ENCODE measurements around the gene UBE2O. TPM values are rescaled to one million over a fixed set of nuclear protein-coding genes. Genes with fewer than 3 reads are reported as not detected.

UBE2O gene
- total and polyA plus RNA-seq, 2 experiments from 2014 or later, result 30.4 to 79.4 TPM

DNA sequence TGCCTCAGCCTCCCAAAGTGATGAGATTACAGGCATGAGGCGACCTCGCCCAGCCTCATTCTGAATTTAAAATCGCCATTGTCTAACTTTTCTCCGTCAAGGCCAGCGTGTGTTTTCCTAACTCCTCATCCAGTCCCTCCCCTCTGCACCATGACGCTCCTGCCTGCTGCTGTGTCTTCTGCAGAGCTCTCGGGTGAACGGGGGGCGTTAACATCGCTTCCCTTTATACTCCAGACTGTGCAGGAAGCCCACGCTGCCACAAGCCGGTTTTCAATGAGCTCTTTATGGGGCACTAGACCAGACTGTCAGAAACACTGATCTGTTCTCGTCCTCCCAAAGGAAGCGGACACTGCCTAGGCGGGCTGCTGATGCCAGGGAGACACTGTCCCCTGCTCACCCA, 27.7 kb upstream of the UBE2O start:
- Histone ChIP-seq H3K79me2 (replicated peaks; ENCODE audit: insufficient read depth) (no peaks in the 10 kb centered on the region), H2AFZ (no peak overlapping the region), H3K9me2 (ENCODE audit: insufficient read depth) (no peaks in the 10 kb centered on the region), H3K4me2 (no peak overlapping the region), H3K4me1 (ENCODE audit: insufficient read depth) (no peaks in the 10 kb centered on the region), H3K4me3 (no peak overlapping the region), H4K20me1 (replicated peaks; ENCODE audit: insufficient read depth) (no peaks in the 10 kb centered on the region), H3K27ac (ENCODE audit: low read depth) (no peak overlapping the region), H3F3A (replicated peaks; ENCODE audit: low read depth) (no peaks in the 10 kb centered on the region), H3K36me3 (ENCODE audit: insufficient read depth) (no peaks in the 10 kb centered on the region), H3K27me3 (ENCODE audit: insufficient read depth) (no peaks in the 10 kb centered on the region)
- Mint-ChIP-seq H3K27me3 (ENCODE audit: insufficient read depth, low read depth, poor library complexity) (peaks cover 7% of the 10 kb centered on the region), H3K4me1 (no peaks in the 10 kb centered on the region; the same call in 2 of the 3 replicates), H3K36me3 (ENCODE audit: low read depth) (no peaks in the 10 kb centered on the region; the same call in 2 of the 3 replicates), H3K4me3 (no peak overlapping the region), H3K9me3 (no peaks in the 10 kb centered on the region), H3K27ac (no peak overlapping the region)
- DNase-seq (ENCODE audit: low spot score) (no peak), ATAC-seq (no peak)
- TF ChIP-seq, protein P1, sequence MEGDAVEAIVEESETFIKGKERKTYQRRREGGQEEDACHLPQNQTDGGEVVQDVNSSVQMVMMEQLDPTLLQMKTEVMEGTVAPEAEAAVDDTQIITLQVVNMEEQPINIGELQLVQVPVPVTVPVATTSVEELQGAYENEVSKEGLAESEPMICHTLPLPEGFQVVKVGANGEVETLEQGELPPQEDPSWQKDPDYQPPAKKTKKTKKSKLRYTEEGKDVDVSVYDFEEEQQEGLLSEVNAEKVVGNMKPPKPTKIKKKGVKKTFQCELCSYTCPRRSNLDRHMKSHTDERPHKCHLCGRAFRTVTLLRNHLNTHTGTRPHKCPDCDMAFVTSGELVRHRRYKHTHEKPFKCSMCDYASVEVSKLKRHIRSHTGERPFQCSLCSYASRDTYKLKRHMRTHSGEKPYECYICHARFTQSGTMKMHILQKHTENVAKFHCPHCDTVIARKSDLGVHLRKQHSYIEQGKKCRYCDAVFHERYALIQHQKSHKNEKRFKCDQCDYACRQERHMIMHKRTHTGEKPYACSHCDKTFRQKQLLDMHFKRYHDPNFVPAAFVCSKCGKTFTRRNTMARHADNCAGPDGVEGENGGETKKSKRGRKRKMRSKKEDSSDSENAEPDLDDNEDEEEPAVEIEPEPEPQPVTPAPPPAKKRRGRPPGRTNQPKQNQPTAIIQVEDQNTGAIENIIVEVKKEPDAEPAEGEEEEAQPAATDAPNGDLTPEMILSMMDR (conservative IDR thresholded peaks at IDR 0.05; ENCODE audit: low read depth in 2 of 2), result no peak
- TF ChIP-seq EZH2 (IDR thresholded peaks at IDR 0.05; ENCODE audit: low read depth, unreplicated experiment) (no peak), JUNB (IDR thresholded peaks at IDR 0.05; ENCODE audit: unreplicated experiment) (no peak), EZH2phosphoT487 (IDR thresholded peaks at IDR 0.05; ENCODE audit: unreplicated experiment) (no peak), ZNF114 (CRISPR knock-in tag; IDR thresholded peaks at IDR 0.05) (no peak)
- TF ChIP-seq, protein P2, sequence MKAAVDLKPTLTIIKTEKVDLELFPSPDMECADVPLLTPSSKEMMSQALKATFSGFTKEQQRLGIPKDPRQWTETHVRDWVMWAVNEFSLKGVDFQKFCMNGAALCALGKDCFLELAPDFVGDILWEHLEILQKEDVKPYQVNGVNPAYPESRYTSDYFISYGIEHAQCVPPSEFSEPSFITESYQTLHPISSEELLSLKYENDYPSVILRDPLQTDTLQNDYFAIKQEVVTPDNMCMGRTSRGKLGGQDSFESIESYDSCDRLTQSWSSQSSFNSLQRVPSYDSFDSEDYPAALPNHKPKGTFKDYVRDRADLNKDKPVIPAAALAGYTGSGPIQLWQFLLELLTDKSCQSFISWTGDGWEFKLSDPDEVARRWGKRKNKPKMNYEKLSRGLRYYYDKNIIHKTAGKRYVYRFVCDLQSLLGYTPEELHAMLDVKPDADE (IDR thresholded peaks at IDR 0.05), result no peak

DNA sequence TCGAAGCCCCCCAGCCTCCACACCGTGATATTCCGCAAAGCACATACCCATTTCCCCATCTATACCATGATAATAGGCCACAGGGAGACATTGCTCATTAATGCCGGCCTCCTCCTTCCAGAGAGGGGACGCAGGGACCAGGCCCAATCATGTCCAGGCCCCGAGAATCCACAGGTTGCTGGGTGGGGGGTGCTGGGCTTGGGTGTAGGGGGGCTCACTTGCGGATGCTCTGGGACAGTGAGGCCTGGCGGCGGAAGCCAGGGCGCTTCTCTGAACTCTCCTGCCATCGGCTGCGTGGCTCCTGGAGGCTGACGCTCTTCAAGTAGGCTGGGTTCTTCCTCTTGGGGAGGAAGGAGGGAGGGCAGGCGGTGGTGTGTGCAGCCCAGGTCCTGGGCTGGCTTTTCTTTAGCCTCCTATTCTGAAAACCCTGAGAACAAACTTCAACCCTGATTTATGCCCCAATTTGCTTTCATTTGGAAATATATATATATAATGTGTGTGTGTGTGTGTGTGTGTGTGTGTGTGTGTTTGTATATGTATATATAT, 26.6 kb upstream of the UBE2O start:
- no peaks in the 10 kb centered on the region for H3K27me3 ChIP-seq (ENCODE audit: insufficient read depth)
- H4K20me1 ChIP-seq (replicated peaks; ENCODE audit: insufficient read depth), result no peaks in the 10 kb centered on the region
- Mint-ChIP-seq H3K36me3 (ENCODE audit: low read depth) (peaks cover 3% of the 10 kb centered on the region; the same call in 1 of the 3 replicates), H3K4me1 (no peaks in the 10 kb centered on the region; the same call in 2 of the 3 replicates), H3K27ac (no peak overlapping the region), H3K27me3 (ENCODE audit: insufficient read depth, low read depth, poor library complexity) (peaks cover 8% of the 10 kb centered on the region), H3K4me3 (no peak overlapping the region), H3K9me3 (no peaks in the 10 kb centered on the region)
- no peaks in the 10 kb centered on the region for H3K79me2 ChIP-seq (replicated peaks; ENCODE audit: insufficient read depth)
- no peaks in the 10 kb centered on the region for H3F3A ChIP-seq (replicated peaks; ENCODE audit: low read depth)
- no peaks in the 10 kb centered on the region for H3K9me2 ChIP-seq (ENCODE audit: insufficient read depth)
- H3K4me3 ChIP-seq, result no peak overlapping the region
- no peak overlapping the region for H3K27ac ChIP-seq (ENCODE audit: low read depth)
- no peak overlapping the region for H3K4me2 ChIP-seq
- H2AFZ ChIP-seq, result no peak overlapping the region
- H3K36me3 ChIP-seq (ENCODE audit: insufficient read depth), result no peaks in the 10 kb centered on the region
- no peaks in the 10 kb centered on the region for H3K4me1 ChIP-seq (ENCODE audit: insufficient read depth)
- ATAC-seq, result no peak
- no peak for DNase-seq (ENCODE audit: low spot score)
- TF ChIP-seq CREB1 (CRISPR knock-in tag; IDR thresholded peaks at IDR 0.05; ENCODE audit: low read depth), result no peak
- TF ChIP-seq, protein P3, sequence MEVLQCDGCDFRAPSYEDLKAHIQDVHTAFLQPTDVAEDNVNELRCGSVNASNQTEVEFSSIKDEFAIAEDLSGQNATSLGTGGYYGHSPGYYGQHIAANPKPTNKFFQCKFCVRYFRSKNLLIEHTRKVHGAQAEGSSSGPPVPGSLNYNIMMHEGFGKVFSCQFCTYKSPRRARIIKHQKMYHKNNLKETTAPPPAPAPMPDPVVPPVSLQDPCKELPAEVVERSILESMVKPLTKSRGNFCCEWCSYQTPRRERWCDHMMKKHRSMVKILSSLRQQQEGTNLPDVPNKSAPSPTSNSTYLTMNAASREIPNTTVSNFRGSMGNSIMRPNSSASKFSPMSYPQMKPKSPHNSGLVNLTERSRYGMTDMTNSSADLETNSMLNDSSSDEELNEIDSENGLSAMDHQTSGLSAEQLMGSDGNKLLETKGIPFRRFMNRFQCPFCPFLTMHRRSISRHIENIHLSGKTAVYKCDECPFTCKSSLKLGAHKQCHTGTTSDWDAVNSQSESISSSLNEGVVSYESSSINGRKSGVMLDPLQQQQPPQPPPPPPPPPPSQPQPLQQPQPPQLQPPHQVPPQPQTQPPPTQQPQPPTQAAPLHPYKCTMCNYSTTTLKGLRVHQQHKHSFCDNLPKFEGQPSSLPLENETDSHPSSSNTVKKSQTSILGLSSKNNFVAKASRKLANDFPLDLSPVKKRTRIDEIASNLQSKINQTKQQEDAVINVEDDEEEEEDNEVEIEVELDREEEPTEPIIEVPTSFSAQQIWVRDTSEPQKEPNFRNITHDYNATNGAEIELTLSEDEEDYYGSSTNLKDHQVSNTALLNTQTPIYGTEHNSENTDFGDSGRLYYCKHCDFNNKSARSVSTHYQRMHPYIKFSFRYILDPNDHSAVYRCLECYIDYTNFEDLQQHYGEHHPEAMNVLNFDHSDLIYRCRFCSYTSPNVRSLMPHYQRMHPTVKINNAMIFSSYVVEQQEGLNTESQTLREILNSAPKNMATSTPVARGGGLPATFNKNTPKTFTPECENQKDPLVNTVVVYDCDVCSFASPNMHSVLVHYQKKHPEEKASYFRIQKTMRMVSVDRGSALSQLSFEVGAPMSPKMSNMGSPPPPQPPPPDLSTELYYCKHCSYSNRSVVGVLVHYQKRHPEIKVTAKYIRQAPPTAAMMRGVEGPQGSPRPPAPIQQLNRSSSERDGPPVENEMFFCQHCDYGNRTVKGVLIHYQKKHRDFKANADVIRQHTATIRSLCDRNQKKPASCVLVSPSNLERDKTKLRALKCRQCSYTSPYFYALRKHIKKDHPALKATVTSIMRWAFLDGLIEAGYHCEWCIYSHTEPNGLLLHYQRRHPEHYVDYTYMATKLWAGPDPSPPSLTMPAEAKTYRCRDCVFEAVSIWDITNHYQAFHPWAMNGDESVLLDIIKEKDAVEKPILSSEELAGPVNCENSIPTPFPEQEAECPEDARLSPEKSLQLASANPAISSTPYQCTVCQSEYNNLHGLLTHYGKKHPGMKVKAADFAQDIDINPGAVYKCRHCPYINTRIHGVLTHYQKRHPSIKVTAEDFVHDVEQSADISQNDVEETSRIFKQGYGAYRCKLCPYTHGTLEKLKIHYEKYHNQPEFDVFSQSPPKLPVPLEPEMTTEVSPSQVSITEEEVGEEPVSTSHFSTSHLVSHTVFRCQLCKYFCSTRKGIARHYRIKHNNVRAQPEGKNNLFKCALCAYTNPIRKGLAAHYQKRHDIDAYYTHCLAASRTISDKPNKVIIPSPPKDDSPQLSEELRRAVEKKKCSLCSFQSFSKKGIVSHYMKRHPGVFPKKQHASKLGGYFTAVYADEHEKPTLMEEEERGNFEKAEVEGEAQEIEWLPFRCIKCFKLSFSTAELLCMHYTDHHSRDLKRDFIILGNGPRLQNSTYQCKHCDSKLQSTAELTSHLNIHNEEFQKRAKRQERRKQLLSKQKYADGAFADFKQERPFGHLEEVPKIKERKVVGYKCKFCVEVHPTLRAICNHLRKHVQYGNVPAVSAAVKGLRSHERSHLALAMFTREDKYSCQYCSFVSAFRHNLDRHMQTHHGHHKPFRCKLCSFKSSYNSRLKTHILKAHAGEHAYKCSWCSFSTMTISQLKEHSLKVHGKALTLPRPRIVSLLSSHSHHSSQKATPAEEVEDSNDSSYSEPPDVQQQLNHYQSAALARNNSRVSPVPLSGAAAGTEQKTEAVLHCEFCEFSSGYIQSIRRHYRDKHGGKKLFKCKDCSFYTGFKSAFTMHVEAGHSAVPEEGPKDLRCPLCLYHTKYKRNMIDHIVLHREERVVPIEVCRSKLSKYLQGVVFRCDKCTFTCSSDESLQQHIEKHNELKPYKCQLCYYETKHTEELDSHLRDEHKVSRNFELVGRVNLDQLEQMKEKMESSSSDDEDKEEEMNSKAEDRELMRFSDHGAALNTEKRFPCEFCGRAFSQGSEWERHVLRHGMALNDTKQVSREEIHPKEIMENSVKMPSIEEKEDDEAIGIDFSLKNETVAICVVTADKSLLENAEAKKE (CRISPR knock-in tag; IDR thresholded peaks at IDR 0.05), result no peak
- no peak for TF ChIP-seq EZH2 (IDR thresholded peaks at IDR 0.05; ENCODE audit: low read depth, unreplicated experiment)
- no peak for TF ChIP-seq JUNB (IDR thresholded peaks at IDR 0.05; ENCODE audit: unreplicated experiment)
- TF ChIP-seq, protein P2 (IDR thresholded peaks at IDR 0.05), result no peak

Data from GM23338 (cell line).